HEK293 (cell line): ENCODE data around the gene MMP28.

Source experiments
- PRDM1 ChIP-seq: fragments of 450-650 bp; formaldehyde crosslinking; IDR thresholded peaks from 2 replicates; pipeline ENCODE4; 2016; ENCODE audit warnings: missing biosample characterization, missing genetic modification characterization
- ZNF148 ChIP-seq: fragments of 450-650 bp; formaldehyde crosslinking; IDR thresholded peaks from 2 replicates; pipeline ENCODE4 v1.5.0; 2017; ENCODE audit warnings: missing biosample characterization, missing genetic modification characterization, borderline replicate concordance
- ZNF274 ChIP-seq, 2 experiments: fragments of 200-500 bp in 1 of 2; fragments of 450-650 bp in 1 of 2; sonication (Bioruptor generic) in 1 of 2; formaldehyde crosslinking in 1 of 2; IDR thresholded peaks; 2 replicates each; pipeline versions ENCODE4 v1.5.1 to v1.6.1; 2014 to 2016; ENCODE audit warnings: borderline replicate concordance in 1 of 2, inconsistent platforms in 1 of 2, low read length in 1 of 2, missing biosample characterization in 1 of 2, missing genetic modification characterization in 1 of 2
- TF ChIP-seq, protein P1 (sequence below): fragments of 450-650 bp; formaldehyde crosslinking; IDR thresholded peaks from 2 replicates; pipeline ENCODE4 v1.5.1; 2016; ENCODE audit warnings: missing biosample characterization, missing genetic modification characterization

GRCh38 chr17:35745246-35745645 lies 50.2 kb downstream of the MMP28 start:
- TF ChIP-seq ZNF274 (IDR thresholded peaks at IDR 0.05; ENCODE audit: low read length) (no peak), ZNF274 (tag by site-specific recombination; IDR thresholded peaks at IDR 0.05; ENCODE audit: borderline replicate concordance) (no peak), PRDM1 (tag by site-specific recombination) (no peak), ZNF148 (tag by site-specific recombination) (no peak)
- TF ChIP-seq, protein P1, sequence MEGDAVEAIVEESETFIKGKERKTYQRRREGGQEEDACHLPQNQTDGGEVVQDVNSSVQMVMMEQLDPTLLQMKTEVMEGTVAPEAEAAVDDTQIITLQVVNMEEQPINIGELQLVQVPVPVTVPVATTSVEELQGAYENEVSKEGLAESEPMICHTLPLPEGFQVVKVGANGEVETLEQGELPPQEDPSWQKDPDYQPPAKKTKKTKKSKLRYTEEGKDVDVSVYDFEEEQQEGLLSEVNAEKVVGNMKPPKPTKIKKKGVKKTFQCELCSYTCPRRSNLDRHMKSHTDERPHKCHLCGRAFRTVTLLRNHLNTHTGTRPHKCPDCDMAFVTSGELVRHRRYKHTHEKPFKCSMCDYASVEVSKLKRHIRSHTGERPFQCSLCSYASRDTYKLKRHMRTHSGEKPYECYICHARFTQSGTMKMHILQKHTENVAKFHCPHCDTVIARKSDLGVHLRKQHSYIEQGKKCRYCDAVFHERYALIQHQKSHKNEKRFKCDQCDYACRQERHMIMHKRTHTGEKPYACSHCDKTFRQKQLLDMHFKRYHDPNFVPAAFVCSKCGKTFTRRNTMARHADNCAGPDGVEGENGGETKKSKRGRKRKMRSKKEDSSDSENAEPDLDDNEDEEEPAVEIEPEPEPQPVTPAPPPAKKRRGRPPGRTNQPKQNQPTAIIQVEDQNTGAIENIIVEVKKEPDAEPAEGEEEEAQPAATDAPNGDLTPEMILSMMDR (tag by site-specific recombination), result no peak
